ENCODE measurements around the gene TBATA.

Gene TBATA

GRCh38 chr10:70785190-70785589 lies at the start of gene TBATA:
TBATA (minus strand) TSS chr10:70785377; CDS start chr10:70783379, 1,998 bp downstream.
- DNase-seq = peak; percentile 6

- DNase-seq = no peak
Observed at GRCh38 chr10:70834441-70835151, 49.4 kb upstream of the TBATA start.

- DNase-seq = no peak
Observed at GRCh38 chr10:70834021-70834420, 48.8 kb upstream of the TBATA start.

GRCh38 chr10:70833601-70834000 lies 48.4 kb upstream of the TBATA start:
- DNase-seq = no peak

GRCh38 chr10:70832852-70833528 lies 47.8 kb upstream of the TBATA start:
- DNase-seq = peak; percentile 53

GRCh38 chr10:70832221-70832620 lies 47.0 kb upstream of the TBATA start:
- DNase-seq = no peak

- no peak for DNase-seq
Observed at GRCh38 chr10:70830164-70830563, 45.0 kb upstream of the TBATA start.

- no peak for DNase-seq
Observed at GRCh38 chr10:70829543-70829942, 44.4 kb upstream of the TBATA start.

GRCh38 chr10:70828923-70829322 lies 43.7 kb upstream of the TBATA start:
- no peak for DNase-seq

GRCh38 chr10:70827086-70827757 lies 42.0 kb upstream of the TBATA start:
- DNase-seq = no peak

GRCh38 chr10:70822076-70822820 lies 37.1 kb upstream of the TBATA start:
- DNase-seq = no peak

GRCh38 chr10:70820976-70821750 lies 36.0 kb upstream of the TBATA start:
- DNase-seq = peak; percentile 39

- peak; percentile 41 for DNase-seq
Observed at GRCh38 chr10:70816220-70816894, 31.2 kb upstream of the TBATA start.

- peak; percentile 91 for DNase-seq
Observed at GRCh38 chr10:70815504-70816219, 30.5 kb upstream of the TBATA start, which contains the start of gene SGPL1. SGPL1 (plus strand) TSS chr10:70815948; CDS start chr10:70816854, 906 bp downstream.

- DNase-seq = no peak
Observed at GRCh38 chr10:70814126-70814525, 28.9 kb upstream of the TBATA start.

GRCh38 chr10:70812814-70813213 lies 27.6 kb upstream of the TBATA start:
- DNase-seq = no peak

GRCh38 chr10:70811881-70812280 lies 26.7 kb upstream of the TBATA start:
- no peak for DNase-seq

GRCh38 chr10:70810967-70811366 lies 25.8 kb upstream of the TBATA start:
- DNase-seq = no peak

GRCh38 chr10:70809726-70810125 lies 24.5 kb upstream of the TBATA start:
- no peak for DNase-seq

- DNase-seq = no peak
Observed at GRCh38 chr10:70809011-70809611, 23.9 kb upstream of the TBATA start.

GRCh38 chr10:70807556-70807955 lies 22.4 kb upstream of the TBATA start:
- no peak for DNase-seq
